ES-I3 (cell line): ENCODE results near the gene SMAD1.
"Not testable (repeated sequence)": the region's sequence is repeated elsewhere in the genome, so short reads cannot be mapped to it uniquely, and the experiment has no call there.

Source experiments
- H3K36me3 ChIP-seq: 2 replicates; pipeline ENCODE4 v1.6.1; 2013; ENCODE audit warnings: mild to moderate bottlenecking, low read length, control low read depth, moderate library complexity; ENCODE audit not compliant: insufficient read depth
- H3K4me1 ChIP-seq: 2 replicates; pipeline ENCODE4 v1.6.1; 2013; ENCODE audit warnings: mild to moderate bottlenecking, control low read depth, low read length; ENCODE audit not compliant: insufficient read depth
- H3K9ac ChIP-seq: 2 replicates; pipeline ENCODE4 v1.6.1; 2013; ENCODE audit warnings: low read depth, mild to moderate bottlenecking, low read length, moderate library complexity
- H3K9me3 ChIP-seq: 2 replicates; pipeline ENCODE4 v1.6.1; 2013; ENCODE audit warnings: mild to moderate bottlenecking, low read length, moderate library complexity; ENCODE audit not compliant: control insufficient read depth, insufficient read depth

Gene SMAD1

GRCh38 chr4:145574546-145574945, 92.9 kb downstream of the SMAD1 start:
- H3K9me3 ChIP-seq, H3K36me3 ChIP-seq, H3K4me1 ChIP-seq, H3K9ac ChIP-seq: not testable (repeated sequence)

- Histone ChIP-seq H3K4me1 (no peaks in the 10 kb centered on the region), H3K9me3 (no peaks in the 10 kb centered on the region), H3K9ac (no peak overlapping the region), H3K36me3 (no peaks in the 10 kb centered on the region)
These were observed 99.3 kb downstream of the SMAD1 start for GRCh38 chr4:145580906-145581305.

GRCh38 chr4:145583191-145584055, 101.8 kb downstream of the SMAD1 start:
- Histone ChIP-seq H3K9ac (no peak overlapping the region), H3K36me3 (no peaks in the 10 kb centered on the region), H3K9me3 (no peaks in the 10 kb centered on the region), H3K4me1 (no peaks in the 10 kb centered on the region; the same call in 1 of the 2 replicates)

- H3K9me3 ChIP-seq, result peaks cover 3% of the 10 kb centered on the region; the same call in 1 of the 2 replicates
- no peaks in the 10 kb centered on the region; the same call in 1 of the 2 replicates for H3K4me1 ChIP-seq
- H3K36me3 ChIP-seq, result no peaks in the 10 kb centered on the region
- no peak overlapping the region for H3K9ac ChIP-seq
These were observed 105.6 kb downstream of the SMAD1 start for GRCh38 chr4:145587088-145587754.

GRCh38 chr4:145589381-145589780, 107.7 kb downstream of the SMAD1 start:
- not testable (repeated sequence) for H3K9ac ChIP-seq, H3K4me1 ChIP-seq, H3K36me3 ChIP-seq, H3K9me3 ChIP-seq

- H3K36me3 ChIP-seq, result no peaks in the 10 kb centered on the region
- no peak overlapping the region for H3K9ac ChIP-seq
- peaks cover 3% of the 10 kb centered on the region; the same call in 1 of the 2 replicates for H3K9me3 ChIP-seq
- no peaks in the 10 kb centered on the region; the same call in 1 of the 2 replicates for H3K4me1 ChIP-seq
These were observed 108.5 kb downstream of the SMAD1 start for GRCh38 chr4:145589916-145590702.

- Histone ChIP-seq H3K36me3 (no peaks in the 10 kb centered on the region), H3K9ac (no peak overlapping the region), H3K9me3 (no peaks in the 10 kb centered on the region), H3K4me1 (no peaks in the 10 kb centered on the region; the same call in 1 of the 2 replicates)
These were observed 120.6 kb downstream of the SMAD1 start for GRCh38 chr4:145602129-145602760.

GRCh38 chr4:145605941-145606340, 124.3 kb downstream of the SMAD1 start:
- no peak overlapping the region for H3K9ac ChIP-seq
- no peaks in the 10 kb centered on the region for H3K9me3 ChIP-seq
- no peaks in the 10 kb centered on the region for H3K36me3 ChIP-seq
- no peaks in the 10 kb centered on the region; the same call in 1 of the 2 replicates for H3K4me1 ChIP-seq
